PC-3 (cell line): ENCODE results near the gene KCNK3.

Experiments
- CTCF ChIP-seq: fragments of 300-600 bp; sonication (generic); conservative IDR thresholded peaks from 2 replicates; pipeline ENCODE4 v1.5.1; 2017; ENCODE audit warnings: antibody characterized with exemption, low read depth, mild to moderate bottlenecking, low read length
- EZH2 ChIP-seq: fragments of 300-600 bp; sonication (generic); IDR thresholded peaks from one replicate; pipeline ENCODE4 v1.6.1; 2017; ENCODE audit warnings: antibody characterized with exemption, mild to moderate bottlenecking, low read length; ENCODE audit not compliant: unreplicated experiment
- EZH2phosphoT487 ChIP-seq: fragments of 300-600 bp; sonication (generic); IDR thresholded peaks from 2 replicates; pipeline ENCODE4 v1.6.1; 2018; ENCODE audit warnings: mild to moderate bottlenecking, antibody characterized with exemption, low read length, borderline replicate concordance

- TF ChIP-seq EZH2: no peak
- no peak for TF ChIP-seq CTCF
- no peak for TF ChIP-seq EZH2phosphoT487
Measured at GRCh38 chr2:26668856-26669750, 23.4 kb upstream of the KCNK3 start.
